DND-41 (cell line): ENCODE results near the gene TXNRD1.

Source experiments
- ATAC-seq: fragments of 200-7000 bp; cut with Tn5 transposase; 3 replicates; pipeline ENCODE4 v1.9.1; 2021; ENCODE audit warnings: low read depth; ENCODE audit not compliant: insufficient read depth
- DNase-seq: peaks from one replicate; pipeline ENCODE4 v3.0.0-alpha.2; 2020
- H2AFZ ChIP-seq: 2 replicates; pipeline ENCODE4 v1.6.0; 2012; ENCODE audit warnings: low read depth, low read length
- H3K27ac ChIP-seq: 2 replicates; pipeline ENCODE4 v1.5.1; 2012; ENCODE audit warnings: low read length, inconsistent platforms
- H3K27me3 ChIP-seq: fragments of 200-600 bp; sonication (generic); 2 replicates; pipeline ENCODE4 v1.6.0; 2012; ENCODE audit warnings: low read length, mild to moderate bottlenecking, inconsistent platforms; ENCODE audit not compliant: insufficient read depth, poor library complexity
- H3K36me3 ChIP-seq: 2 replicates; pipeline ENCODE4 v1.5.1; 2012; ENCODE audit warnings: low read length, inconsistent platforms; ENCODE audit not compliant: insufficient read depth
- H3K4me1 ChIP-seq: 2 replicates; pipeline ENCODE4 v1.5.1; 2012; ENCODE audit warnings: mild to moderate bottlenecking, low read length; ENCODE audit not compliant: insufficient read depth
- H3K4me2 ChIP-seq: 2 replicates; pipeline ENCODE4 v1.6.0; 2012; ENCODE audit warnings: mild to moderate bottlenecking, moderate library complexity, low read length, inconsistent platforms; ENCODE audit not compliant: insufficient read depth
- H3K4me3 ChIP-seq, 2 experiments: fragments of 200-600 bp in 1 of 2; shearing (Covaris generic) in 1 of 2; 2 replicates each; pipeline ENCODE4 v1.5.1; 2012 to 2016; ENCODE audit warnings: inconsistent platforms in 2 of 2, low read length in 2 of 2, mild to moderate bottlenecking in 2 of 2, low read depth in 1 of 2, moderate library complexity in 1 of 2
- H3K79me2 ChIP-seq: 2 replicates; pipeline ENCODE4 v1.6.0; 2012; ENCODE audit warnings: low read length, inconsistent platforms; ENCODE audit not compliant: insufficient read depth
- H3K9ac ChIP-seq: 2 replicates; pipeline ENCODE4 v1.6.0; 2012; ENCODE audit warnings: low read depth, mild to moderate bottlenecking, inconsistent platforms, low read length, moderate library complexity
- H3K9me3 ChIP-seq: 2 replicates; pipeline ENCODE4 v1.5.1; 2012; ENCODE audit warnings: low read length, moderate library complexity, mild to moderate bottlenecking, inconsistent platforms; ENCODE audit not compliant: insufficient read depth, severe bottlenecking
- H4K20me1 ChIP-seq: 2 replicates; pipeline ENCODE4 v1.6.0; 2012; ENCODE audit warnings: low read length; ENCODE audit not compliant: insufficient read depth
- CTCF ChIP-seq: IDR thresholded peaks from 2 replicates; pipeline ENCODE4 v1.5.1; 2012; ENCODE audit warnings: borderline replicate concordance, low read length, moderate library complexity, mild to moderate bottlenecking; ENCODE audit not compliant: poor library complexity, severe bottlenecking; ENCODE audit errors: extremely low read depth
- EZH2 ChIP-seq: IDR thresholded peaks from 3 replicates; pipeline ENCODE4 v1.6.1; 2012; ENCODE audit warnings: borderline replicate concordance, low read depth, mild to moderate bottlenecking, moderate library complexity, low read length, inconsistent platforms; ENCODE audit not compliant: severe bottlenecking

TXNRD1 gene

GRCh38 chr12:104377514-104377812, 161.9 kb downstream of the TXNRD1 start:
- H3K27ac ChIP-seq = no peak overlapping the region
- H3K79me2 ChIP-seq = peaks cover 10% of the 10 kb centered on the region
- H3K36me3 ChIP-seq = no peaks in the 10 kb centered on the region
- DNase-seq (no peak), ATAC-seq (no peak)
- H3K4me3 ChIP-seq = no peak overlapping the region
- no peaks in the 10 kb centered on the region for H3K9me3 ChIP-seq
- TF ChIP-seq CTCF (no peak), EZH2 (no peak)
- peaks cover 18% of the 10 kb centered on the region for H3K4me1 ChIP-seq
- no peak overlapping the region for H3K4me2 ChIP-seq
- peaks cover 9% of the 10 kb centered on the region; the same call in 1 of the 2 replicates for H4K20me1 ChIP-seq
- no peaks in the 10 kb centered on the region for H3K27me3 ChIP-seq
- H3K9ac ChIP-seq = no peak overlapping the region
- H2AFZ ChIP-seq = no peak overlapping the region

- H3K79me2 ChIP-seq = peaks cover 11% of the 10 kb centered on the region
- no peak overlapping the region for H3K4me2 ChIP-seq
- no peak overlapping the region for H3K4me3 ChIP-seq
- no peaks in the 10 kb centered on the region for H3K36me3 ChIP-seq
- TF ChIP-seq CTCF = no peak
- H3K4me1 ChIP-seq = peaks cover 11% of the 10 kb centered on the region
- H3K27me3 ChIP-seq = no peaks in the 10 kb centered on the region
- H2AFZ ChIP-seq = no peak overlapping the region
- DNase-seq (no peak), ATAC-seq (no peak)
- H3K9me3 ChIP-seq = no peaks in the 10 kb centered on the region
- H3K9ac ChIP-seq = no peak overlapping the region
- no peak overlapping the region for H3K27ac ChIP-seq
- peaks cover 9% of the 10 kb centered on the region; the same call in 1 of the 2 replicates for H4K20me1 ChIP-seq
Measured at GRCh38 chr12:104378427-104378826, 162.8 kb downstream of the TXNRD1 start.

GRCh38 chr12:104381341-104381730, 165.8 kb downstream of the TXNRD1 start:
- Histone ChIP-seq H3K9ac (no peak overlapping the region), H3K79me2 (peaks cover 11% of the 10 kb centered on the region), H3K4me2 (peak overlapping the region; percentile 53; the same call in 1 of the 2 replicates), H3K4me1 (peaks cover 11% of the 10 kb centered on the region), H4K20me1 (peaks cover 9% of the 10 kb centered on the region; the same call in 1 of the 2 replicates), H3K36me3 (no peaks in the 10 kb centered on the region), H3K27me3 (no peaks in the 10 kb centered on the region), H3K4me3 (no peak overlapping the region), H3K27ac (no peak overlapping the region), H2AFZ (no peak overlapping the region), H3K9me3 (no peaks in the 10 kb centered on the region)
- no peak for TF ChIP-seq EZH2
- no peak for TF ChIP-seq CTCF
- DNase-seq (no peak), ATAC-seq (no peak)

- Histone ChIP-seq H2AFZ (no peak overlapping the region), H3K4me2 (peak overlapping the region; percentile 53), H3K4me3 (no peak overlapping the region), H3K79me2 (peaks cover 11% of the 10 kb centered on the region), H3K9me3 (no peaks in the 10 kb centered on the region), H3K27me3 (no peaks in the 10 kb centered on the region), H3K36me3 (no peaks in the 10 kb centered on the region), H3K4me1 (peaks cover 11% of the 10 kb centered on the region), H4K20me1 (peaks cover 9% of the 10 kb centered on the region; the same call in 1 of the 2 replicates), H3K9ac (no peak overlapping the region), H3K27ac (0 out of 2 replicates have a peak overlapping the region, but pooled peaks have one; percentile 3)
- DNase-seq = peak; percentile 82
- peak; percentile 92 for ATAC-seq
- TF ChIP-seq CTCF (peak; percentile 98), EZH2 (no peak)
Measured at GRCh38 chr12:104381731-104382480, 166.3 kb downstream of the TXNRD1 start.
